SK-N-SH (cell line): ENCODE measurements around the gene MC3R. TPM values are rescaled to one million over a fixed set of nuclear protein-coding genes. Genes with fewer than 3 reads are reported as not detected.

Source experiments
- CTCF ChIA-PET: fragments of 300-600, 350-600 bp; formaldehyde crosslinking; extraction: SDS; loops from one replicate; lab custom pipeline; 2021; lab: Yijun Ruan, JAX
- POLR2A ChIA-PET: fragments of 350-600 bp; sonication (Branson Sonifier 250); formaldehyde crosslinking; extraction: SDS; loops from one replicate; lab custom pipeline; 2020; ENCODE audit warnings: antibody characterized with exemption, inconsistent platforms; lab: Yijun Ruan, JAX
- DNase-seq: peaks from one replicate; pipeline ENCODE4 v3.0.0; 2012
- H2AFZ ChIP-seq: fragments of 200-600 bp; sonication (generic); 2 replicates; pipeline ENCODE4 v1.8.1; 2016; ENCODE audit warnings: antibody characterized with exemption, mild to moderate bottlenecking, low read depth
- H3F3A ChIP-seq: fragments of 200-600 bp; sonication (generic); replicated peaks from 2 replicates; pipeline ENCODE3; 2016; ENCODE audit warnings: antibody characterized with exemption, mild to moderate bottlenecking; ENCODE audit not compliant: insufficient read depth
- H3K27ac ChIP-seq, 2 experiments: fragments of 200-500 bp in 1 of 2; fragments of 200-600 bp in 1 of 2; sonication (Bioruptor generic) in 1 of 2; sonication (generic), shearing (Covaris generic) in 1 of 2; 2 replicates each; pipeline versions ENCODE4 v1.5.1 to v1.6.1; 2014 to 2016; ENCODE audit warnings: low read depth in 2 of 2, inconsistent platforms in 1 of 2, low read length in 1 of 2, mild to moderate bottlenecking in 1 of 2, mixed read lengths in 1 of 2
- H3K27me3 ChIP-seq: fragments of 200-600 bp; sonication (generic), shearing (Covaris generic); 2 replicates; pipeline ENCODE4 v1.6.1; 2016; ENCODE audit warnings: mixed run types; ENCODE audit not compliant: insufficient read depth
- H3K36me3 ChIP-seq, 2 experiments: fragments of 200-500 bp in 1 of 2; fragments of 200-600 bp in 1 of 2; sonication (Bioruptor generic) in 1 of 2; sonication (generic) in 1 of 2; replicated peaks in 1 of 2; 2 replicates each; pipeline versions ENCODE3 to v1.5.1; 2014 to 2016; ENCODE audit warnings: low read length in 1 of 2, mild to moderate bottlenecking in 1 of 2; ENCODE audit not compliant: insufficient read depth in 2 of 2, control insufficient read depth in 1 of 2
- H3K4me1 ChIP-seq, 2 experiments: fragments of 200-500 bp in 1 of 2; fragments of 200-600 bp in 1 of 2; sonication (Bioruptor generic) in 1 of 2; sonication (generic), shearing (Covaris generic) in 1 of 2; 2 replicates each; pipeline versions ENCODE4 v1.5.1 to v1.6.1; 2014 to 2016; ENCODE audit warnings: low read depth in 1 of 2, low read length in 1 of 2, mixed run types in 1 of 2; ENCODE audit not compliant: insufficient read depth in 2 of 2, control insufficient read depth in 1 of 2
- H3K4me2 ChIP-seq: fragments of 200-600 bp; sonication (generic), shearing (Covaris generic); 2 replicates; pipeline ENCODE4 v1.6.1; 2017; ENCODE audit warnings: mixed run types
- H3K4me3 ChIP-seq, 2 experiments: fragments of 200-500 bp in 1 of 2; fragments of 200-600 bp in 1 of 2; sonication (Bioruptor generic) in 1 of 2; sonication (generic), shearing (Covaris generic) in 1 of 2; 2 replicates each; pipeline versions ENCODE4 v1.5.1 to v1.8.1; 2014 to 2016; ENCODE audit warnings: low read depth in 2 of 2, inconsistent platforms in 1 of 2, low read length in 1 of 2, mild to moderate bottlenecking in 1 of 2, mixed read lengths in 1 of 2, moderate library complexity in 1 of 2
- H3K79me2 ChIP-seq: fragments of 200-600 bp; sonication (generic); 2 replicates; pipeline ENCODE4 v1.8.1; 2017; ENCODE audit warnings: mild to moderate bottlenecking; ENCODE audit not compliant: insufficient read depth
- H3K9ac ChIP-seq: fragments of 200-600 bp; sonication (generic); 2 replicates; pipeline ENCODE4 v1.6.1; 2017; ENCODE audit warnings: mixed run types
- H3K9me2 ChIP-seq: fragments of 200-600 bp; sonication (generic); 2 replicates; pipeline ENCODE4 v1.6.1; 2017; ENCODE audit warnings: mixed run types
- H3K9me3 ChIP-seq: fragments of 200-600 bp; sonication (generic); 2 replicates; pipeline ENCODE4 v1.6.1; 2017; ENCODE audit warnings: mixed run types, mild to moderate bottlenecking, moderate library complexity
- H4K20me1 ChIP-seq: fragments of 200-600 bp; sonication (generic); 2 replicates; pipeline ENCODE4 v1.6.1; 2017; ENCODE audit warnings: mild to moderate bottlenecking, mixed run types; ENCODE audit not compliant: insufficient read depth
- CHD2 ChIP-seq: fragments of 150-350 bp; IDR thresholded peaks from 2 replicates; pipeline ENCODE4 v1.6.1; 2018; ENCODE audit warnings: low read length; ENCODE audit not compliant: partially characterized antibody
- CTCF ChIP-seq: fragments of 200-600 bp; sonication (generic); IDR thresholded peaks from 2 replicates; pipeline ENCODE4 v1.6.1; 2017; ENCODE audit warnings: antibody characterized with exemption, mild to moderate bottlenecking, moderate library complexity
- EP300 ChIP-seq, 2 experiments: IDR thresholded peaks; 2 replicates each; pipeline versions ENCODE4 v1.4.0 to v1.6.1; 2012; ENCODE audit warnings: borderline replicate concordance in 1 of 2, low read depth in 1 of 2, low read length in 1 of 2
- FOSL2 ChIP-seq: IDR thresholded peaks from 2 replicates; pipeline ENCODE4 v1.4.0; 2012; ENCODE audit warnings: low read depth, mild to moderate bottlenecking, moderate library complexity, borderline replicate concordance
- GABPA ChIP-seq: IDR thresholded peaks from 2 replicates; pipeline ENCODE4 v1.4.0; 2012; ENCODE audit warnings: low read depth, mild to moderate bottlenecking
- GATA2 ChIP-seq: sonication (generic); formaldehyde crosslinking; IDR thresholded peaks from 2 replicates; pipeline ENCODE4 v1.5.0; 2020; ENCODE audit warnings: mild to moderate bottlenecking, missing genetic modification reagents
- JUND ChIP-seq: IDR thresholded peaks from 2 replicates; pipeline ENCODE4 v1.4.0; 2012
- MAX ChIP-seq: IDR thresholded peaks from 2 replicates; pipeline ENCODE4 v1.4.0; 2012; ENCODE audit warnings: low read depth
- NFIC ChIP-seq: IDR thresholded peaks from 2 replicates; pipeline ENCODE4 v1.4.0; 2012; ENCODE audit warnings: borderline replicate concordance
- PBX3 ChIP-seq: IDR thresholded peaks from 2 replicates; pipeline ENCODE4; 2012
- RAD21 ChIP-seq: IDR thresholded peaks from 2 replicates; pipeline ENCODE4 v1.6.1; 2012; ENCODE audit warnings: mild to moderate bottlenecking, low read length
- SIN3A ChIP-seq: IDR thresholded peaks from 2 replicates; pipeline ENCODE4 v1.6.1; 2012; ENCODE audit warnings: low read depth, mild to moderate bottlenecking, low read length, moderate library complexity, borderline replicate concordance
- SMC3 ChIP-seq: IDR thresholded peaks from 2 replicates; pipeline ENCODE4 v1.6.1; 2012; ENCODE audit warnings: low read depth, low read length, improper control_type of control experiment
- TEAD4 ChIP-seq: IDR thresholded peaks from 2 replicates; pipeline ENCODE4 v1.4.0; 2012; ENCODE audit warnings: mild to moderate bottlenecking, borderline replicate concordance; ENCODE audit not compliant: insufficient read depth
- USF1 ChIP-seq: IDR thresholded peaks from 2 replicates; pipeline ENCODE4 v1.4.0; 2012; ENCODE audit warnings: low read depth, borderline replicate concordance
- YY1 ChIP-seq: IDR thresholded peaks from 2 replicates; pipeline ENCODE4 v1.4.0; 2012; ENCODE audit warnings: low read depth, mild to moderate bottlenecking
- ZBTB33 ChIP-seq: IDR thresholded peaks from 2 replicates; pipeline ENCODE4 v1.4.0; 2012; ENCODE audit warnings: low read depth, borderline replicate concordance
- WGBS: methylation state at CpG from one replicate; pipeline ENCODE4 v1.1.6; 2017; ENCODE audit warnings: low lambda C conversion rate; 5-methylcytosine and 5-hydroxymethylcytosine counted together
- polyA plus RNA-seq, 3 experiments: library from polyadenylated mRNA; depleted of rRNA; stranded (reverse); fragments of >200 nt; gene quantifications; 2 replicates each; pipeline ENCODE4 v1.2.3, GENCODE V29; 2012

The MC3R gene
- polyA plus RNA-seq, 1 of the 3 experiments (the other 2 are of a cell fraction), result not detected

- POLR2A ChIA-PET, result no interaction called here
- CTCF ChIA-PET, result no interaction called here
These were observed 40.9 kb upstream of the MC3R start for GRCh38 chr20:56207656-56208055.

More at GRCh38 chr20:56207656-56208055, 40.9 kb upstream of the MC3R start:
- Histone ChIP-seq H3K9me3 (no peaks in the 10 kb centered on the region), H4K20me1 (no peaks in the 10 kb centered on the region), H3K9ac (no peak overlapping the region), H3K4me3 (no peak overlapping the region), H3K79me2 (no peaks in the 10 kb centered on the region), H3K27me3 (no peaks in the 10 kb centered on the region), H3K4me1 (no peaks in the 10 kb centered on the region), H3K27ac (no peak overlapping the region), H2AFZ (no peak overlapping the region), H3K36me3 (no peaks in the 10 kb centered on the region), H3K9me2 (no peaks in the 10 kb centered on the region), H3K4me2 (no peak overlapping the region)
- no peak for DNase-seq
- TF ChIP-seq CHD2, result no peak
- TF ChIP-seq RAD21, result no peak
- TF ChIP-seq CTCF, result no peak
- no peak for TF ChIP-seq SMC3
- TF ChIP-seq YY1, result no peak
- TF ChIP-seq FOSL2, result no peak
- no peak for TF ChIP-seq USF1
- TF ChIP-seq PBX3, result no peak
- TF ChIP-seq GABPA, result no peak
- TF ChIP-seq JUND, result no peak
- no peak for TF ChIP-seq SIN3A
- TF ChIP-seq MAX, result no peak
- no peak for TF ChIP-seq ZBTB33
- TF ChIP-seq GATA2 (CRISPR knock-in tag), result no peak
- no peak for TF ChIP-seq TEAD4
- TF ChIP-seq EP300 (IDR thresholded peaks at IDR 0.05; ENCODE audit: borderline replicate concordance in 1 of 2, low read depth in 1 of 2, low read length in 1 of 2), result no peak
- TF ChIP-seq NFIC, result no peak
- TF ChIP-seq, all 33 proteins: peak for 0
- 9% methylated on average over 4 of the region's 4 CpGs for WGBS
- no peaks in the 10 kb centered on the region for H3F3A ChIP-seq
